NCI-H446 treated with DMSO at 0.1 percent for 48 hours (cell line): ENCODE data around the gene CD2BP2.
"Not testable (repeated sequence)": the region's sequence is repeated elsewhere in the genome, so short reads cannot be mapped to it uniquely, and the experiment has no call there.

Experiments used
- DNase-seq: peaks from one replicate; lab custom pipeline; 2025; lab: John Stamatoyannopoulos, UW

Gene CD2BP2

DNA sequence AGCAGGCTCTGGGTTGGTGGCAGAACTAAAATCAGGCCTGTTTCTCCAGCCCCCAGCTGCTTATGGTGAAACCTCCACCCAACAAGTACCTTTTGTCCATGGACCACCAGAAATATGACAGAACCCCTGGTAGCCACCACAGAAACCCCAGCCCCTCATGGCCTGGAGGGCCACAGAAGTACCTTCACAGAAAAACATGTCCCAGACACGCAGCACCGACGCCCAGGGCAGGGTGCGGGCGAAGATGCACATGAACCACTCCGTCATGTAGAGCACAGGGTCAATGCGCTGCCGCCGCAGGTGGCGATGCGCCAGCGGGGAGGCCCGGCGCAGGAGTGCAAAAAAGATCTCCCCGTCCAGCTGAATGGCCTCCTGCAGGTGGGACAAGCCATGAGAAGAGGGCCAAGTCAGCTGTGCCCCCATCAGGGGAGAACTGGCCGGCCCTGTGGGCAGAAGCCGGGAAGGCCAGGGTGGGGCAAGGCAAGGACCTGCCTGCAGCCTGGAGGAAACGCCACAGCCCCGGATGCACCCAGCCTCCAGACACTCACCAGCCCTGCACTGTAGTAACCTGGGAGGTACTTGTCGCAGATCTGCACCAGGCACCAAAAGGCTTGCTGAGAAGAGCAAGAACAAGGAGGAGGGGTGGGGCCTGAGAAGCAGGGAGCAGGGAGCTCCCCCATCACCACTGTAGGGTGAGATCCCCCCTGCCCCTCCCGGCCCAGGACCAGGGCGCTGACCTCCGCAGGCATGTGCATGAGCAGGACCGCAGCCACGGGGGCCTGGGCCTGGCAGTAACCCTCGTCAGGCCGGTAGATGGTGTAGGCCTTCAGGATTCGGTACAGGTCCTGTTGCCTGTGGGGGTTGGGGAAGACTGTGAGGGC is 4.1 kb upstream of the CD2BP2 start:
- no peak for DNase-seq

DNA sequence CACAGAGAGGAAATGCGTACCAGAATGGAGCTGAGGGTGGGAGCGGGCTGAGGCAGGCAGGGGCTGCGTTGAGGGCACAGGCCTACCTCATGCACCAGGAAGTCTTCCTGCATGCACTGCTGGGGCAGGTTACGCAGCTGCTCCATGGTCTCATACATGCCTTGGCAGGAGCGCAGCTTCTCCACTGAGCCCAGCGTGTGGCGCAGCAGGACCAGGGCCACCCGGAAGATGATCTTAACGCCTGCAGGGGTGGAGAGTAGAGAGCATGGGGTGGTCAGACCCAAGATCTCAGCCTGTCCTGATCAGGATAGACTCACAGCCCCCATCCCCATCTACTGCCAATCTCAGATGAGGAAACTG is 3.4 kb upstream of the CD2BP2 start:
- no peak for DNase-seq

DNA sequence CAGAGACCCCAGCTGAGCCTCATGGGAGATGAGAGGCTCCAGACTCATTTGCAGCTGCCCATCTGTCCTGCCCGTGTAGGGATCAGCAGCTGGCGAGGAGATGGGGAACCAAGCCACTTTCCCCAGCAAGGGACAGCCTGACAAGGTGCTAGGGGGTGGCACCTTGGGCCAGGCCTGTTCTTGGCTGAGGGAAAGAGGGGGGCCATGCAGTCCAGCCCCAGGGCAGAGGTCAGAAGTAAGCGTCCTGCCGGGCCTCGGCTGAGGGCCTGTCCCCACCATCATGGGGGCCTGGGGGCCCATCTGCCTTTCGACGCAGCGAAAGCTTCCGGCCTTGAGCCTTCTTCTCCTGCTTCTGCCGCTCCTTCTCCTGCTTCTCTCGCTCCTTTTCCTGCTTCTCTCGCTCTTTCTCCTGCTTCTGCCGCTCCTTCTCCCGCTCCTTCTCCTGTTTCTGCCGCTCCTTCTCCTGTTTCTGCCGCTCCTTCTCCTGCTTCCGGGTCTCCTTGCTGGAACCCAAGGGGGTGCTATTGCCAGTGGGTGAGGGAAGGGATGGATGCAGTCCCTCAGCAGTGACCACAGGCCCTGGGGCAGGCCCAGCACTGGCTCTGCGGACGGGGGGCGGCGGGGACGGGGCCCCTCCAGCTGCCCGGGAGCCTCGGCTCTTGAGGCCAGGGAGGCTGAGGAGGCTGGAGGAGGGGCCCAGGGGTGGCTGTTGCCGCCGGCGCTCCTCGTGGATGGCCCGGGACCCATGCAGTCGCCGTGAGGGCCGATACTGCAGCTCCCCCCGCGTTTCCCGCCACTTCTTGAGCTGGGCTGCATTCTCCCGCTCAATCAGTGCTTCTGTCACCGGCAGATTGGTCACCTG is 2.8 kb upstream of the CD2BP2 start:
- no peak for DNase-seq

DNA sequence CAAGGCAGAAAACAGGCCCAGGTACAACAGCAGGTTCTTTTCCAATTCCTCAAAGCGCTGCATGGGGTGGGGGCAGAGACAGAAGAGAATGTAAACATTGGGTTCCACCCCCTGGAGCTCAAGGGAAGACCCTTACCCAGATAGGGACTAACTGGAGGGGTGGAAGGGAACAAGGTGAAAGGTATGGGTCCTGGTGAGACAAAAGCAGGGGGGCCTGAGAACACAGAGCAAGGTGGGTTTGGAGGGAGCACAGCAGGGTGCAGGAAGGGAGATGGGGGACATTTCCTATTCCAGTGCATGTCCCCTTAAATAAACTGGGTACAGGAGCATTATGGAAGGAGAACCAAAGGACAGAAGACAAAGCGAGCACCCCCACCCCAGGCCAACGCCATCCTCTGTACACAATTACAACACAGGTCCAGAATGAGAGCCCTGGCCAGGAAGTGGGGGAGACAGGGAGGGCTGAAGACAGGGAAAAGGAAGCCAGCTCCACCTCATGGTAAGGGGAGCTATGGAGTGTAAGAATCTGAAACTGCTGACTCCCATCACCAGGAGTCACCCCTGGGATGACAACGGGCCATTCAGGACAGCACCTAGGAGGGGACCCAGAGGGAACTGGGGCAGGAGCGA is 2.1 kb upstream of the CD2BP2 start:
- DNase-seq: no peak

DNA sequence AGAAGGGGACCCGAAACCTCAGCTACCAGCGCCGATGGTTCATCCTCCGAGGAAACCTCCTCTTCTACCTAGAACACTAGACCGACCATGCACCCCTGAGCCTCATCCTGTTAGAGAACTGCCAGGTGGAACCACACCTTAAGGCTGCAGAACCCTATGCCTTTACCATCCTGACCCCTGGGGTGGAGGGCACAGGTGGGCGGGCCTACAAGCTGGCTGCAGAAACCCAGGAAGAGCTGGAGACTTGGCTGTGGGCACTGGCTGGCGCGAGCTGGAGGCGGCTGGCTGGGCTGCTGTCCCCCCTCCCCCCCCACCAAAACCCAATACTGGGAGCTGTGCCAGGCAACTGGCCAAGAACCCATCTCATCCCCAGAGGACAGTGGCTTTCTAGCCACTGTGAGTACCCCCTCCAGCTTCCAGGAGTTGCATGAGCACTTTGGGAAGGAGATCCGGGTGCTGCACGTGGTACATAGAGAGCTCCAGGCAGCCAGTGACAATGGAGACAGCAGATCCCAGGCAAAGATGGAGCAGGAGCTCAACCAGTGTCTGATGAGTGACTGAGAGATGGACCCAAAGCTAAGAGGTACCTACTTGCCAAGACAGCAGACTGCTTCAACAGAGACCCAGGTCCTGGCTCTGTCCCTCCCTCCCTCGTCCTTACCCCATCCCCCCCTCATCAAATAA is 1.4 kb upstream of the CD2BP2 start:
- DNase-seq: no peak

DNA sequence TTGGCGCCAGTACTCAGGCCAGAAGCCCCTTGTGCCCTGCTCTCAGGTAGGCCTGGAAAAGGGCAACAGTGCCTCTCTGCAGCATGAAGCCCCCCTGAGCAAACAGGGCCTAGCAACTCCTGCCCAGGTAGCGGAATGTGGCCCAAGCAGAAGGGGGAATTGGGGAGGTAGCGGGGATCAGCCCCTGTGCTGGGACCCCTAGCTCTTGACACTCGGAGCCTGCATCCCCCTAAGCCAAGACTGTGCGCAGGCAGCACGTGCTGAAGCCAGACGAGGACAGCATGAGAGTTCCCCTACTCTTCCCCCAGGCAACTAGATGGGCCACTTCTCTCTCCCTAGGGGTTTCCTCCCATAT is 823 bp upstream of the CD2BP2 start:
- no peak for DNase-seq

DNA sequence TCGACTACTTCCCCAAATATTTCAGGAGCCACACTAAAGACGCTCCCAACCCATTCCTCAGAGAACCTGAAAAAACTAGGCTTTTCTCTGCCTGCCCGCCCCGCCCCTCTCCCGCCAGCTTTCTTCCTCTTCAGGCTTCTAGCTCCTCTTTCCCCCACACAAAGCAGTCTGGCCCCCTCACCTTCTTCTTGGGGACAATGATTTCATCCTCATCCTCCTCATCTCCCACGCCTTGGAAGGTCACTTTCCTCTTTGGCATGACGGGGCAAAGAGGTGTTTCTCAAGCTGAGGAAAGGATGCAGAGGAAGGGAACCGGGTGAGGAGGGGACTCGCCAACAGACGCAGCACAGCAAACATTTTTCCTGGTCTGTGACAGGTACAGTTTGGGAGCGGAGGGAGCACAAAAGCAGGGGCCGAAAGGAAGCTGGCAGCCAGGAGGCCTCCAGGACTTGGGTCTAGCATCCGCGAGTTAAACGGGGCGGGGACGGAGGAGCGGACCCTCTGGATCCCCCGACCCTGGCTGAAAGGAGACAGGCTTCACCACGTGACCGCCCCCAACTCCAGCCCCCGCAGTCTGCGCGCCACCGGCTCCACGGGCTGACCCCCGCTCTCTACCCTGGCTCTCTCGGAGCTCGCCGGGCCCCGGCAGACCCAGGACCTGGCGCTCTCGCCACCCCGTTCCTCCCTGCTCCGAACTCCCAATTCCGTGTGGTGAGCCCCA is 525 bp downstream of the CD2BP2 start:
- no peak for DNase-seq

DNA sequence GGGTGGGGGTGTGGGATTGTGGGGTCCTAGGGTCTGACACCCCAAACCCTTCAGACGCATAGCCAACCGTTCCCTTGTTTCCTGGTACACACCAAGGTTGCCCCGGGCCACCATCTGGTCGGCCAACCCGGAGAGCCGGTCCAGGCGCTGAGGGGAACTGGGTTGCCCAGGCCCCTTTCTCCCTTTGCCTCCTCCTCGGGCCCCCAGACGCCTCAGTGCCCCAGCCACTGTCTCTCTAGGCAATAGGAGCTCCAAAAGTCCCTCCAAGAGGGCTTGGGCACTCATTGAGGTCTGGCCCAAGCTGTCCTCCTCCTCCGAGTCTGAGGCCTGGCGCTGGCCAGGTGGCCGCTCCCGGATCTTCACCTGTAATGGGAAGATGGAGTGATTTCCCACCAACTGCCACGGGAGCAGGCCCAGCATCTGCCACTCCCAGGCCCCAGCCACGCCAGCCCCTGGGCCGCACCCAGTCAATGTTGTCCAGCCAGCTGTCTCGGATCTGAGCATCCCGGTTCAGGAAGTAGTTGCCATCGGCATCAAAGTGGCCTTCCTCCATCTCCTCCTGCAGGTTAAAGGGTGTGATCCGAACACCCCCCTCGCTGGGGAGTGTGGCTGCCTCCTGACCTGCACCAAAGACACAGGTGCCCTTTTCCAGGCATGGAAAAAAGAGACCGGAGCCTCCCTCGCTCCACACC is 1.5 kb downstream of the CD2BP2 start:
- DNase-seq: no peak

DNA sequence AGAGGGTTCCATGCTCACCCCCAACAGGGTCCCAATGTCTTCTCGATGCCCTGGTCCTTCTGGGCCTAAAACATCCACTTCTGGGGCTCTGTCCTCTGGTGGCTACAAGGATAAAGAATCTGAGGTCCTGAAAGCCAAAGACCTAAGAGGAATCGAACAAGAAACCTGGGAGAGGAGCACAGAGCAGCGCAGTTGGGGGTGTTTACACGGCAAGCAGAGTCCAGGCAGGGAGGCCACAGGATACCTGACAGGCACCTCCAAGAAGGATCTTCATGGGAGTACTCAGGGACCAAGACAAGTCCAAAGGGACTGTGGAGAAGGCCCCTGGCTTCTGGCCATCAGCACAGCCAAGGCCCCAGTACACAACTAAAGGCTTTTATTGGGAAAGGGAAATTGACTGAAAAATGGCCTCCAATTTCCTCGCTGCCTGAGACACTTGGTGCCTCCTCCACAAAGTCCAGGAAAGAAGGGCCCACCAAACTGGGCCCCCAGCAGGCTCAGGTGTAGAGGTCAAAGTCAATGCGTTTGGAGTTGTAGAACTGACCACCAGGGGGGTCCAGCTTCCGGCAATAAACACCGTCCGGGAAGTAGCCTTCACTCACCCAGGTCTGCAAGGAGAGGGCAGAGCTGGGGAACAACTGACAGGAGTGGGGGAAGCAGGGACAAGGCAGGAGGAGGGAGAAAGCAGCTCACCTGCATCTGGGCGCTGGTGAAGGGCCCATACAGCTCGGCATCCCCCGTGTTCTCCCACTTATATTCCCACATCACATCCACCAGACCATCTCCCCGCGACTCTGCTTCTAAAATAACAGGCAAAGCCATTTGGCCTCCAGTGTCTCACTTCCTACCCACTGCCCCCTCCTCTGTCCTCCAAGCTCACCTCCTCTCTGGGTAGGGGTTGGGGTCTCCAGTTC is 2.4 kb downstream of the CD2BP2 start:
- DNase-seq: no peak

DNA sequence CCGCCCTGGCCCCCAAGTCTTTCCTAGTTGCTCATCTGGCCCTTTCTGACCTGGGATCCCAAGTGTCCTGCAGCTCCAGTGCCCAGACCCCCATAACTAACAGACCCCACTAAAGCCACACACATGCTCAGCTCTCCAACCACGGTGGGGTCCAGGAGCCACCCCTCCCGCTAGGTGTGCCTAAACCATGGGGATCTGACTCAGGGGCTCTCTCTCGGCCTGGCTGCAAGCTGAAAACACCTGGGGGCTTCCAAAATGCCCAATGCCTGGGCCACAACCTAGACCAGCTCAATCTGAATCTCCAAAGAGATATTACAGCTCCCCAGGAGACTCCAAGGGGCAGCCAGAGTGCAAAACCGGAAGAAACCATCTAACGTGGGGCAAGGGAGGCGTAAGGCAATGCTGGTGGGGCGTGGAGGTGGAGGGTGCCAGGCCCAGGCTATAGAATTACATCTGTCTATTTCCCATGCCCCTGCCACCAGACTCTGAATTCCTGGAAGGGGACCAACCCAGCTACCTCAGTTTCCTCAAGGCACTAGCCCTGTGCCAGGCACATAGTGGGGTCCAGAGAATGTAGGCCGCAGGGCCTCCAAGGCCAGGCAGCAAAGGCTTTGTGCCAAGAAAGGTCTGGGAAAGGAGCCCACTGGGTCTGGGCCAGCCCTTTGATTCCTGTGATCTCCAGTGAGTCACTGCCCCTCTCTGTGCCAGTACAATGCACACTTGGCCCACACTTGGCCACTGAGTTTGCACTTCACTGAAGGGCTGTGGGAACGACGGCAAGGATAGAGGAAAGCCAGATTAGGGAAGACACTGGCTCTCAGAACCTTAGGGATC is 3.3 kb downstream of the CD2BP2 start:
- peak; percentile 81 for DNase-seq

DNA sequence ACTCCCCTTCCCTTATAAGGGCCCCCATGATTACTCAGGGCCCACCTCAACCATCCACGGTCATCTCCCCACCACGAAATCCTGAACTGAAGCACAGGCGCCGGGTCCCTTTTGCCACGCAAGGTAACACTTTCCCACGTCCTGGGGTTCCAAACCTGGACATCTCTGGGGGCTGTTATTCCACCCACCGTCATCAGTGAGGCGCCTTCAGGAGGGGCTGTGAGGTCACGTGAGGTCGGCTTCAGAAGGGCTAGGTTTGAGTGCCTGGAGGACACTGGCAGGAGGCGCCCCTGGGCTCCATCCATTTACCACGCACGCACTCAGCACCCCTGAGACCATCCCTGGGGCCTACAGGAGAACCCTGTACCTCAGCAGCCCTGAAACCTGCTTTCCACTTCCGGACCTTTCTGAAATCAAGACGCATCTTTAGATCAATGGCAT is 4.1 kb downstream of the CD2BP2 start:
- no peak for DNase-seq

DNA sequence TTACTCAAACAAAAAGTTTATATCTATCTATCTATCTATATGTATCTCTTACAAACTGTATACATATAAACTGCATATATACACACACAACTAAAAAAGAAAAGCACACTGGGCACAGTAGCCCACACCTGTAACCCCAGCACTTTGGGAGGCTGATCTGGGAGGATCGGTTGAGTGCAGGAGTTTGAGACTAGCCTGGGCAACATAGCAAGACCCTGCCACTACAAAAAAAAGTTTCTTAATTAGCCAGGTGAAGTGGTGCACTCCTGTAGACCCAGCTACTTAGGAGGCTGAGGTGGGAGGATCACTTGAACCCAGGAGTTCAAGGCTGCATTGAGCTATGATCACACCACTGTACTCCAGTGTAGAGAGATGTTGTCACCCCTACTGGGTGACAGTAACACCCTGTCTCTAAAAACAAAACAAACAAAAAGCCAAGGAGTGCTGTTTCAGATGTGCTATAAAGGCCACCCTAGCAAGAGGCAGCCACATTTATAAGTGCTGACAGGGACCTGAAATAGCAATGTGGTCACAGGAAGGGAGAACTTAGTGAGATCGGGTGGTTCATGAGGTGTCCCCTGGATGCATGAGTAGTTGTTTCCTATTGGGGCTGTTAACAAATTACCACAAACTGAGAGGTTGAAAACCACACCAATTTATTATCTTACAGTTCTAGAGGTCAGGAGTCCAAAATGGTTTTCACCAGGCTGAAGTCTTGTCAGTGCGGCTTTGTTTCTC is 4.8 kb downstream of the CD2BP2 start:
- no peak for DNase-seq

DNA sequence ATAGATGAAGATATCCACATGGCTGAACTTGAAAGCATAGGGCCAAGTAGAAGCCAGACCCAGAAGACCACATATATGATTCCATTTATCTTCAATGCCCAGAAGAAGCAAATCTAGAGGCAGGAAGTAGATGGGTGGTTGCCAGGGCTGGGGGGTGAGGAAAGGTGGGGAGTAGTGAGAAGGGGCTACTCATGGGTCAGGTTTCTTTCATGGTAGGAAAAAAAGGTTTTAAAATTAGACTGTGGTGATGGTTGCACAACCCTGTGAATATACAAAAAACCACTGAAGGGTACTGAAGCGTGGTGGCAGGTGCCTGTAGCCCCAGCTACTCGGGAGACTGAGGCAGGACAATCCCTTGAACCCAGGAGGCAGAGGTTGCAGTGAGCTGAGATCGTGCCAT is 5.4 kb downstream of the CD2BP2 start:
- no peak for DNase-seq

DNA sequence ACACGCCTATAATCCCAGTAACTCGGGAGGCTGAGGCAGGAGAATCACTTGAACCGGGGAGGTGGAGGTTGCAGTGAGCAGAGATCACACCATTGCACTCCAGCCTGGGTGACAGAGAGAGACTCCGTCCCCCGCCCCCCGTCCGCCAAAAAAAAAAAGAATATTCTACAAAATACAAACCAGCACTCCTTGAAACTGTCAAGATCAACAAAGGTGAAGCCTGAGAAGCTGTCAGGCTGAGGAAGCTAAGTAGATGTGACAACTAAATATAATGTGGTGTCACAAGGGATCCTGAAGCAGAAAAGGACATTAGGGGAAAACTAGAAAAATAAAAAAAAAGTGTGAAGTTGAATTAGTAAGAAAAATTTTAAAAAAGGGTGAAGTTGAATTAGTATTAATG is 6.2 kb downstream of the CD2BP2 start:
- DNase-seq: no peak

DNA sequence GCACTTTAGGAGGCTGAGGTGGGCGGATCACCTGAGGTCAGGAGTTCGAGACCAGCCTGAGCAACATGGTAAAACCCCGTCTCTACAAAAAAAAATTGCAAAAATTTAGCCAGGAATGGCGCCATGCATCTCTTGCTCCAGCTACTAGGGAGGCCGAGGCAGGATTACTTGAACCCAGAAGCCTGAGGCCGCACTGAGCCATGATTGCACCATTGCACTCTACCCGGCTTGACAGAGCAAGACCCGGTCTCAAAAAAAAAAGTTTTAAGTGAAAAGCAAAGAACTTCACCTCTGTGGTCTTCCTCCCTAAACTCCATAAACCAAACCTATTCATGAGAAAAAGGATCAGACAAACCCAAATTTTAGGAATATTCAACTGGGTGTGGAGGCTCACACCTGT is 7.0 kb downstream of the CD2BP2 start:
- DNase-seq: no peak

DNA sequence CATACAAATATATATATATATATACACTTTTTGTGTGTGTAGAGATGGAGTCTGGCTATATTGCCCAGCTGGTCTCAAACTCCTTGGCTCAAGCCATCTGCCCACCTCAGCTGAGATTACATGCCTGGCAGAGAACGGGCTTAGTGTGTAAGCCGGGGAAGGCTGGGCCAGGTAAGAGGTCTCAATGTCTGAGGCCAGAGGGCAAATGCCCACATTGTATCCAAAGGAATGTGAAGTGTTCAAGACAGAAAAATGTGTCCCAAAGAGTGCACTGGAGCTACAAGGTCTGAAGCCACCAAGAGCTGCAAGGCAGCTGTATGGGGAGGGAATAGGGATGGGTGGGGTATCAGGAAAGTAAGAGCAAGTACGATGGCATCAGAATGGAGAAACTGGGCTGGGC is 8.8 kb downstream of the CD2BP2 start:
- no peak for DNase-seq

DNA sequence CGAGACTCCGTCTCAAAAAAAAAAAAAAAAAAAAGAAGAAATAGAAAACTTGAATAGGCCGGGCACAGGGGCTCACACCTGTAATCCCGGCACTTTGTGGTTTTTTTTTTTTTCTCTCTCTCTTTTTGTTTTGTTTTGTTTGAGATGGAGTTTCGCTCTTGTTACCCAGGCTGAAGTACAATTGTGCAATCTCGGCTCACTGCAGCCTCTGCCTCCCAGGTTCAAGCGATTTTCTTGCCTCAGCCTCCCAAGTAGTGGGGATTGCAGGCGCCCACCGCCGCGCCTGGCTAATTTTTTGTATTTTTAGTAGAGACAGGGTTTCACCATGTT is 11.7 kb downstream of the CD2BP2 start:
- DNase-seq: not testable (repeated sequence)

DNA sequence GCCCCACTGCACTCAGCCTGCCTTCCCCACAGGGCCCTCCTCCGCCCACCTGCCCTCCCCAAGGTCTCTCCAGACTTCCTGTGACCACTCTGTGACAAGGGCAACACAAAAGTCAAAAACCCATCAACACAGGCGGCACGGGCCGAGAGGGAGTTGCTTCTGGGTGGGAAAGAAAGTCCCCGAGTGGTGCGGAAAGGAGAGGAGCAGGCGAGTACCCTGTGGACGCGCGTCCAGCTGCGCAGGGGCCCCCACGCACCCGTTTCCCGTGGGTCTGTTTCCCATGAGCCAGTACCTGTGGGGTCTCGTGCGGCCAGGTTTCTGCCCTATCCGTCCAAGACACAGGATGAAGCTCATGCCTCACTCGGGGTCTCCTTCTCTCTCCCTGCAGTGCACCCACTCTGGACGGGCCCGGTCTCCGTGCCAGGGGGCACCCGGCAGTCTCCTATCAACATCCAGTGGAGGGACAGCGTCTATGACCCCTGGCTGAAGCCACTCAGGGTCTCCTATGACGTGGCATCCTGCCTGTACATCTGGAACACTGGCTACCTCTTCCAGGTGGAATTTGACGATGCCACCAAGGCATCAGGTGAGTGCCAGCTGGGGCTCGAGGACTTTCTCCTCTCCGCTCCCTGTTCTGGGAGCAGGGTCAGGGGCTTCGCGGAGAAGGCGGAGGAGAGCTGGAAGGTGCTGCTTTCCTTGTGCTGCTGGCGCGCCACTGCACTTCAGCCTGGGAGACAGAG is 12.2 kb downstream of the CD2BP2 start:
- no peak for DNase-seq
